DMS53 treated with DMSO at 0.1 percent for 48 hours (cell line): Measurements from ENCODE around the gene SLCO1B3.

Source experiments
- DNase-seq: peaks from one replicate; lab custom pipeline; 2025; ENCODE audit not compliant: unreplicated experiment; lab: John Stamatoyannopoulos, UW

Gene SLCO1B3

DNA sequence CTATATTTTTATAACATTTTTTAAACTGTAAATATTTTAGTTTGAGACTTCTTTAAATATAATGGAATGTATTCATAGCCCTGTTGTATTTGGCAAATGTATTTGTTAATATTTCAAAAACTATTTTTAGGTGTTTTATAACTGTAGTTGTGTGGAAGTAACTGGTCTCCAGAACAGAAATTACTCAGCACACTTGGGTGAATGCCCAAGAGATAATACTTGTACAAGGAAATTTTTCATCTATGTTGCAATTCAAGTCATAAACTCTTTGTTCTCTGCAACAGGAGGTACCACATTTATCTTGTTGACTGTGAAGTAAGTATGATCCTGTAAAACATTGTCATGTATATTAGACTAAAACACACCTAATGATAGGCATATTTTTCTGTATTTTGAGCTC, 72.8 kb downstream of the SLCO1B3 start:
- no peak for DNase-seq

DNA sequence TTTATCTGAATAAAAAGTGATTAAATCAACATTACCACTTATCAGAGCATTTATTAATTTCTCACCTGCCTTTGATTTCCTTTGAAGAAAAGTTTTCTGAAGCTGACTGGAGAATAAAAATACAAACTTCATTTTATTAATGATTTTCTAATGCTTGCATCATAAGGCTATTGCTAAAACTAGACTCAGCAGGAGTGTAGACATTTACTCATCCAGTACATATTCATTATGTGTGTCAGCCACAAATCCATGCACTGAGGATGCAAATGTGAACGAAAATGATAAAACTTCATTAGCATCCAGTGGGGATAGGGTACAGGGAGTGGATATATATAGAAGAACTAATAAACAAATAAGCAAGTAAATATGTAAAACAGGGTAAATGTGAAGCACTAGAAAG, 74.6 kb downstream of the SLCO1B3 start:
- no peak for DNase-seq

DNA sequence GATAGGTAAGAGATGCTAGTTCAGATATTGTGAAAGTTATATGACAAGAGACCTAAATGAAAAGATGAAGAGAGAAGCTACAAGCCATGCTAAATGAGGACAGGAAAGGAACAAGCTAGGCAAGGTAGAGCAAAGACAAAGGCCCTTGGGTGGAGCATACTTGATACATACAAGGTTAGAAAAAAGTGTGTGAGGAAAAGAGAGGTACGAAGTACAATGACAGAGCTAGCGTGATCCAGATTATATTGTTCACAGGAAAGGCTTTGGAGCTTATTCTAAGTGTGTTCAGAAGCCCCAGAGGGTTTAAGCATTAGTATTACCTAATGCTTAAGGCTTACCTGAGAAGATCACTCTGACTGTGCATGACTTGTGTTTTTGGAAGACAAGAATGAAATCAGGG, 75.0 kb downstream of the SLCO1B3 start:
- no peak for DNase-seq

GRCh38 chr12:20917269-20917668, 106.8 kb downstream of the SLCO1B3 start:
- DNase-seq: no peak

DNA sequence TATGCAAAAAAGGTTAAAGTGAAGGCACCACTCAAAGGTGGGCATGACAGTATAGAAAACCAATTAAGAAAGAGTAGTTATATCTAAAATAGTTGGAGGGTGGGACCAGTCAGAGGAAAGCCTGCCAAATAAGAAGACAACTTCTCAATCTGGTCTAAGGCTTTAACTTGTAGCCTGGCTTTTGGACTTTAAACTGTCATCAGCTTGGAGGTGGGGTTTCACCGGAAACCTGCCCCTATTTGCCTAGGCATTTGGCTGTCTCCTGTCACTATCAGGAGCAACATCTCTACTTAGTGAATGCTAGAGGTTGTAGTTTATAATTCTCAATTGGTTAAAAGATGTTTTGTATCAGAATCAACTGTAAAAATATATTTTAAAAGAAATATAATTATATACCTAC, 107.3 kb downstream of the SLCO1B3 start:
- no peak for DNase-seq

GRCh38 chr12:20931894-20932293, 121.4 kb downstream of the SLCO1B3 start:
- no peak for DNase-seq

DNA sequence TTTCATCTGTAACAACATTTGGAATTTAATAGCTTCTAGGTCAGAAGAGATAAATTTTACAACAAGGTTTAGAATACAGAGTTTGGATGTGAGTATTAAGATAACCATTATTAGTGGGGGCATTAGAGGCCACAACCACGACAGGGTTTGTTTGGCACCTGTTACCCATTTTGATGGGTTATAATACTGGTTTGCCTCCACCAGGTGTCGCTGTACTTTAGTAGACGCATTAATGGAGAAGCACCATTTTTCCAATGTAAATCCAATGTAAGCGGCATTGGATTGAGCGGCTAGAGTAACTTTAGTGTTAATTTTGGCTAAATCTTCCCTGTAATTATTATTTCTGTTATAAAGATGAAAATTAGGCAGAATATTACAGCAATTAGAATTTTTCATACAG, 136.2 kb downstream of the SLCO1B3 start:
- DNase-seq: peak; percentile 85

DNA sequence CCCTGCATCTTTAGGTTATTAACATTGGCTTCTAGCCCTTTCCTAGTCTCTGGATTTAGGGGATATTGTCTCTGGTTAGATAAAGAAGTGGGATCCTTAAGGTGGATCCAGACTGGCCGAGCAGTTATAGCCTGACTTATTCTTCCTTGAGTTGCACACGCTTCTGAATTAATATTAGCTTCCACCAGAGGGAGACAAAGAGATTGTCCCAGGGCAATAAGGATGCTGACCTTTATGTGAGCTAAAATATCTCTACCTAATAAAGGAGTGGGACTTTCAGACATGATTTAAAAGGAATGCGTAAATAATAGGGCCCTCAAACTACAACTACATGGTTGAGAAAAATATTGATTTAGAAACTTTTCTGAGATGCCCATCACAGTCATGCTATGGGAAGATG, 139.7 kb downstream of the SLCO1B3 start:
- DNase-seq: peak; percentile 92

- peak; percentile 55 for DNase-seq
Observed at GRCh38 chr12:20963303-20963702, 152.8 kb downstream of the SLCO1B3 start.

GRCh38 chr12:20963762-20964161, 153.3 kb downstream of the SLCO1B3 start:
- DNase-seq: peak; percentile 98
